Measurements from ENCODE around the gene GRB10. TPM values are rescaled to one million over a fixed set of nuclear protein-coding genes. Genes with fewer than 3 reads are reported as not detected.

GRB10 gene
- polyA plus RNA-seq, 6 donors from 2014 or later: 0.24 TPM; not detected in 5

DNA sequence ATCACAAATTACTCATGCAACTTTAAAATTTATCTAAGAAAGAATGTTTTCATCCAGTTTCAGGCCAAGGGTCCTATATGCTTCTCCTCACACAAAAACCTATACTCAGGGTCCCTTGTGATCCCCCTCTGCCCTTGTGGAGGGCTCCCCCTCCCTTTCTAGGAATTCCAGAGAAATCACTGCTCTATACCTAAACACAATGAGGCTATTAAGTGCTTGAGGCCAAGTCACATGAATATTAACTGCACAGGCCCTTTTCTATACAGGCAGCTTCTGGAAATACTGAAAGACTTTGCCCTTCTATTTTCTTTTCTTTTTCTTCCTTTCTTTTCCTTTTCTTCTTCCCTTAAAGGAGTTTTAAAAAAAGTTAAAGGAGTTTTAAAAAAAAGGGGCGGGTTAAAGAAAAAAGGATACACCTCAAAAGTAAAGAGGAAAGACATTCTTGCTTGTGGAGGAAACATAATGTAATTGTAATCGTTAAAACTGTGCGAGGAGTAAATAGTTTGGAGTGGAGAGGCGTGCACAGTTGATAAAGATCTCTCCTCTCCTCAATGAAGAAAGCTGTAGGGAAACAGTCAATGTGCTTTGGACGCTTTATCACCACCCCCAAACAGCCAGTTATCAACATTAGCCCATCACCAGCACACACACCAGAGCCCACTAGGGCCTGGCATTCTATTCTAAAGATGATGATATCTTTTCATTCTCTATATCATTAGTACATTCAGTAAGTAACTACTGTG is 16.4 kb downstream of the GRB10 start:
- Mint-ChIP-seq H3K9me3 (peaks cover 0 to 24% (median 0%) of the 10 kb centered on the region in 7 donors), H3K27ac (no peak overlapping the region), H3K4me1 (peaks cover 4 to 18% (median 9%) of the 10 kb centered on the region in 3 donors), H3K27me3 (peaks cover 0 to 6% (median 0%) of the 10 kb centered on the region in 3 donors), H3K4me3 (no peak overlapping the region), H3K36me3 (no peaks in the 10 kb centered on the region)
- DNase-seq: no peak
- ATAC-seq (ENCODE audit: low read depth in 2 of 2): no peak

DNA sequence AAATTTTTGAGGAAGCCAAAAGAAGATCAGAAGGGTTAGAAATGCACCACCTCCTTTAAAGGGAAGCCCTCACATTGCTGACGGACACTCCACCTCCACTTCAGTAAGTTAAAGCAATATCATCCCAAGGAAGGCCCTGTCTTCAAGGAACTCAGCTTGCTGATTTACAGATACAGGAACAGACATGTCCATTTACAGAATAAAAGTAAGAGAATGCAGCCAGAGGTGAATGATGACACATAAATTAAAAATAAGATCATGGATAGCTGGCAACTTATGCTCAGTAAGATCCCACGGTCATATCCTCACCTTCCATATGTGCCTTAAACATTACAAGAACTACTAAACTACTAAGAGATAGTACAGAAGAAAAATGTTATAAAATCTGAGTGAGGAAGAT is 20.4 kb downstream of the GRB10 start:
- Mint-ChIP-seq H3K9me3 (peaks cover 0 to 15% (median 0%) of the 10 kb centered on the region in 7 donors), H3K4me3 (no peak overlapping the region), H3K4me1 (peaks cover 0 to 7% (median 4%) of the 10 kb centered on the region in 3 donors), H3K27ac (peak overlapping the region in 1 of 6 donors; percentile 22), H3K36me3 (no peaks in the 10 kb centered on the region), H3K27me3 (no peaks in the 10 kb centered on the region)
- ATAC-seq (ENCODE audit: low read depth in 2 of 2): no peak
- DNase-seq: no peak

DNA sequence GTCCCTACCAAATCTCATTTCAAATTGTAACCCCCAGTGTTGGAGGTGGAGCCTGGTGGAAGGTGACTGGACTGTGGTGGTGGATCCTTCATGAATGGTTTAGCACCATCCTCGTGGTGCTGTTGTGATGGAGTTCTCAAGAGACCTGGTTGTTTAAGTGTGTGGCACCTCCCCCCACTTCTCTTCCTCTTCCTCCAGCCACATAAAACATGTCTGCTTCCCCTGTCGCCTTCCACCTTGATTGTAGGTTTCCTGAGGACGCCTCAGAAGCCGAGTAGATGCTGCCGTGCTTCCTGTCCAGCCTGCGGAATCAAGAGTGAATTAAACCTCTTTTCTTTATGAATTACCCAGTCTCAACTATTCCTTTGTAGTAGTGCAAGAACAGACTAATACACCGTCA is 21.0 kb downstream of the GRB10 start:
- Mint-ChIP-seq H3K36me3 (no peaks in the 10 kb centered on the region), H3K4me1 (peaks cover 0 to 7% (median 4%) of the 10 kb centered on the region in 3 donors), H3K27ac (peak overlapping the region in 2 of 6 donors; percentile 22 to 48), H3K27me3 (no peaks in the 10 kb centered on the region), H3K4me3 (peak overlapping the region in 1 of 8 donors; percentile 51), H3K9me3 (peaks cover 0 to 15% (median 0%) of the 10 kb centered on the region in 7 donors)
- DNase-seq (no peak), ATAC-seq (ENCODE audit: low read depth in 2 of 2) (no peak)

DNA sequence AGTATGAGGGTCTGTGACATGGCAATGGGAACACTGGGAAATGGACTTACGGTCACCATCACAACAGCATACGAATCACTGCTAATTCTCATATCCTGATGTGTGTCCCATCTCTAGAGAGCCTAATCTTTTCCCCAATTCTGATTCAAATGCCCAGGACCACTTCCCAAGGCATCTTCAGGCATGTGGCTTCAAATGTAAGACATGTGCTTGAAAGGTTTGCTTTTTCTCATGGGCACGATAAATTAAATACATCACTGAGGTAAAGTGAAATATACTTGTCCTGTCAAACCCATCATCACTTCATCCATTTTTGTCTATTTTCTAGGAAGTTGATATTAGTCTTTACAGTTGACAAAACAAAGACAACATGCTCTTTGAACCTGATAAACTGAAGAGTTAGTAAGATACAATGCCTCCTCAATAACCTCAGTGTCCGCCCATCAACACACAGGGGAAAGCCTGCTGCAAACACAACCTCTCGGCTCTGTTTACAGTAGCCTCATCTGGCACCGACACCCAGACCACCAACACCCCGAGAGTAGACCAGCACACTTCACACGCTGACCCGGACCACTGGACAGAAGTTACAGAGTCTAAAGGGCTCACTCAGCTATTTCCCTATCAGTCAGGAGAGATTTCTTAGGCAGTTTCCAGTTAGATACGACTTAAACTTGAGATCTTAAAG is 24.8 kb downstream of the GRB10 start:
- no peak overlapping the region for H3K27ac Mint-ChIP-seq

DNA sequence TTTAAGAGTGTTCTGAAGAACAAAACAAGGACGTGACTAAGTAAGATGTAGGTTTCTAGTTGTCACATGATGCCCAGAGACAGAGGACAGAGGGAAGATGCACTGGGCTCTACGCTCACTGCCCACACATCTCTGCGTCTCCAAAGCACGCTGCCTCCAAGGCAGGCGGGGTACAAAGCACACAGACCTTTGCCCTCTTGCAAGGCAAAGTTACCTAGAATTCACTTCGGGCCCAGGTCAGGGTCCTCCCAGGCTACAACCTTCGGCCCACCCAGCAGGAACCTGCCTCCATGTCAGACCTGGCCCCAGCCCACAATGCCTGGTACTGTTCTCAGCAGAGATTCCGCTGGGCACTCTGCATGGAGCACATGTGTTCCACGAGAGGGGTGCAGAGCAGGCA is 26.5 kb downstream of the GRB10 start:
- Mint-ChIP-seq H3K27ac (no peak overlapping the region), H3K4me3 (no peak overlapping the region), H3K4me1 (no peaks in the 10 kb centered on the region), H3K9me3 (peaks cover 0 to 1% (median 0%) of the 10 kb centered on the region in 7 donors), H3K27me3 (no peaks in the 10 kb centered on the region), H3K36me3 (no peaks in the 10 kb centered on the region)
- DNase-seq (no peak), ATAC-seq (ENCODE audit: low read depth in 2 of 2) (no peak)

More for the DNA sequence above, 24.8 kb downstream of the GRB10 start:
- Mint-ChIP-seq H3K36me3 (no peaks in the 10 kb centered on the region), H3K9me3 (peaks cover 0 to 4% (median 0%) of the 10 kb centered on the region in 7 donors), H3K27me3 (no peaks in the 10 kb centered on the region), H3K4me3 (no peak overlapping the region), H3K4me1 (peaks cover 0 to 7% (median 4%) of the 10 kb centered on the region in 3 donors)
- DNase-seq: no peak
- ATAC-seq (ENCODE audit: low read depth in 2 of 2): no peak

DNA sequence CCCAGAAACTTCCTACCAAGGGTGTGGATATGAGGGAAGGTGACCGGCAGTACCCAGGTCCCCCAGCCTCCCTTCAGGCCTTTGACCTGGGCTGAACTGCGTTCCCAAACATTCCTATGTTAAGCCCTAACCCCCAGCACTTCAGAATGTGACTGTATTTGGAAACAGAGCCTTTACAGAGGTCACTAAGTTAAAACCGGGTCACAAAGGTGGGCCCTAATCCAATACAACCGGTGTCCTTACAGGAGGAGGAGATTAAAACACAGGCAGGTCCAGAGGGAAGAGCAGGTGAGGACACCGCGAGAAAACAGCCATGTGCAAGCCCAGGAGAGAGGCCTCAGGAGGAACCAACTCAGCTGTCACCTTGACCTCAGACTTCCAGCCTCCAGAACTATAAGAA is 28.0 kb downstream of the GRB10 start:
- Mint-ChIP-seq H3K4me3 (no peak overlapping the region), H3K36me3 (no peaks in the 10 kb centered on the region), H3K27ac (no peak overlapping the region), H3K27me3 (no peaks in the 10 kb centered on the region), H3K9me3 (peaks cover 0 to 1% (median 0%) of the 10 kb centered on the region in 7 donors), H3K4me1 (no peaks in the 10 kb centered on the region)
- ATAC-seq (ENCODE audit: low read depth in 2 of 2): no peak
- DNase-seq: no peak

DNA sequence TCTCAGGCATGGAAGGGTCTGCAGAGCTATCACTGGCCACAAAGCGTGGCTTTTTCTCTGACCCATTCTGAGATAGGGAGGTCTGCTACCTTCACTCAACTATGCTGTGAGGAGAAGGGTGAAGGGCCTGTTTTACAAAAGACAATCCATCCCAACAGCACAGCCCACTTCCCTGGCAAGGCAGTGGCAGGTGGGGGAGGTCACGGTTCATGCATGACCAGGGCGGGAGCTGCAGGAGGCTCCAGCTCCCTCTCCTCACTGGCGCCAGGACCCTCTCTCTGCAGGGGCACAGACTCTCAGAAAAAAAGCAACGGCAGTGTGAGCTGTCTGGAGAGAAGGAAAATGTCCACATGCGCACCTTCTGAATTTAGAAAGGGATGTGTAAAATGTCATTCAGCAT is 28.5 kb downstream of the GRB10 start:
- H3K9me3 Mint-ChIP-seq: peaks cover 0 to 1% (median 0%) of the 10 kb centered on the region in 7 donors
- no peak overlapping the region for H3K4me3 Mint-ChIP-seq
- ATAC-seq (ENCODE audit: low read depth in 2 of 2) (no peak), DNase-seq (no peak)
- H3K36me3 Mint-ChIP-seq: no peaks in the 10 kb centered on the region
- H3K27ac Mint-ChIP-seq: no peak overlapping the region
- no peaks in the 10 kb centered on the region for H3K27me3 Mint-ChIP-seq
- H3K4me1 Mint-ChIP-seq: no peaks in the 10 kb centered on the region

DNA sequence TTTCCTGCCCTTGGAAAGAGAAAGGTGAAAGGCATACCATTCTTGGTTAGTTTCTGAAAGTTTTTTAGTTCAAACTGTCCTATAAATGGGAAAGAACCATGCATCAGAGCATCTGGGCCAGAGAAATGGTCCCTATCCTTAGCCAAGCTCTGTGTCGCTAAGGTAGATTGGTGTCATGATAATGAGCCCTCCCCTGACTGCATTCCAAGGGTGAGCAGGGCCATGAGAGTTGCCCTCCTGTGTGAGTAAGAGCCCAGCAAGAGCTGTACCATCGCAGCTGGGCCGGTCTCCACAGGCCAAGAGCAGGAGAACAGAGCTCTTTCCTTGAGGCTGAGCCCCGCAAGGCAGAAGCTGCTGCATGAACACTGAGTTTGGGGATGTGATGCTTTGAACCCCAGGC is 30.3 kb downstream of the GRB10 start:
- H3K4me1 Mint-ChIP-seq: no peaks in the 10 kb centered on the region
- H3K27ac Mint-ChIP-seq: peak overlapping the region in 1 of 6 donors; percentile 43
- peaks cover 0 to 1% (median 0%) of the 10 kb centered on the region in 7 donors for H3K9me3 Mint-ChIP-seq
- peaks cover 0 to 12% (median 0%) of the 10 kb centered on the region in 3 donors for H3K27me3 Mint-ChIP-seq
- no peaks in the 10 kb centered on the region for H3K36me3 Mint-ChIP-seq
- DNase-seq: no peak
- H3K4me3 Mint-ChIP-seq: no peak overlapping the region
- no peak for ATAC-seq (ENCODE audit: low read depth in 2 of 2)

DNA sequence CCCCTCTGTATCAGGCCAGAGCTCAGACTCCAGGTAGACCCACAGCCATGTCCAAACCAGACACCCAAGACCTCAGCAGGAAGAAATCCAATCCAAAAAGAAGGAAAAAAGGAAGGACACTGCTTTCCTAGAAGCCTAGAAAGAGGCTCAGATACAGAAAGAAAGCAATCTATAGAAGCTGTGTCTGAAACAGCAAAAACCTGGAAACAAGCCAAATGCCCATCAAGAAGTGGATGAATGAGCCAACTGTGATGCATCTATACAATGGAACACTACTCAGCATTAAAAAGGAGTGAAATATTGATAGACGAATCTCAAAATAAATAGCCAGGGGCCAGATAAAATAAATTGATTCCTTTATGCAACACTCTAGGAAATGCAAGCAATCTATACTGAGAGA is 31.6 kb downstream of the GRB10 start:
- Mint-ChIP-seq H3K27ac (no peak overlapping the region), H3K4me1 (no peaks in the 10 kb centered on the region), H3K4me3 (no peak overlapping the region), H3K27me3 (peaks cover 0 to 23% (median 0%) of the 10 kb centered on the region in 3 donors), H3K36me3 (no peaks in the 10 kb centered on the region), H3K9me3 (peaks cover 0 to 1% (median 0%) of the 10 kb centered on the region in 7 donors)
- ATAC-seq (ENCODE audit: low read depth in 2 of 2) (no peak), DNase-seq (no peak)

DNA sequence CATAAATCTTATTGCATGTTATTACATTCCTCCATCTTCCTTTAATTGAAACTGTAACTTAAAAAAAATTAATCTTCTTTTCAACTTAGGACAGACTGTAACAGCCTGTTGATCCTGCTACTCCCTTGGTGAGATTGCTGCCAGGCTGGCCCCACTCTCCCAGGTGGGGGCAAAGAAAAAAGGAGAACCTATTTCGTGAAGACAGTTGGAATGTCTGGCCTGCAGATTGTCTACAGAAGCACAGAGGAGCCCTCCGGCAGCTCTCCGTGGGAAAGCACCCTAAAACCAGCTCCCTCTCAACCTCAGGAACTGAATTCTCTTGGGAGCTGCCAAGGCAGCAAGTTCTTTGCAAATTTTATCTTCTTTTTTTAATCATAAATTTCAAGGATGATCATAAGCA is 32.8 kb downstream of the GRB10 start:
- ATAC-seq (ENCODE audit: low read depth in 2 of 2): no peak
- H3K27ac Mint-ChIP-seq: no peak overlapping the region
- H3K4me3 Mint-ChIP-seq: no peak overlapping the region
- H3K27me3 Mint-ChIP-seq: peaks cover 0 to 23% (median 0%) of the 10 kb centered on the region in 3 donors
- H3K9me3 Mint-ChIP-seq: peaks cover 0 to 1% (median 0%) of the 10 kb centered on the region in 7 donors
- DNase-seq: no peak
- H3K4me1 Mint-ChIP-seq: no peaks in the 10 kb centered on the region
- no peaks in the 10 kb centered on the region for H3K36me3 Mint-ChIP-seq

DNA sequence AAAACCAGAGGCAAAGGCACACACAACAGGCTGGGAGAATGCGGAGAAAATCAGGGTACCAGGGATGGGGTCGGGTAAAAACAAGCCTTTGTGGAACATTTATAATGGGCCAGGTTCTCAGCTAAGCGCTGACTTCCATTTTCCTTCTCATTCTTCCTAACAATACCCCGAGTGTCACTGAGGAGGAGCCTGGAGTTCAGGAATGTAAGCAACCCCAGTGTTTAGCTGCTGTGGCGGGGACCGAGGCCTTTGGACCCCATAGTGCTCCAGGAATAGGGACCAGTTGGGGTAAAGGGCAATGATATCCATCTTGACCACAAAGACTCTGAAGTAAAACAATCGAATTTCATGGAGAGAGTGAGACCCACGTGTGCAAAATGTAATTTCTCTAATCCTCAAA is 34.2 kb downstream of the GRB10 start:
- no peak overlapping the region for H3K4me3 Mint-ChIP-seq
- ATAC-seq (ENCODE audit: low read depth in 2 of 2) (no peak), DNase-seq (no peak)
- H3K36me3 Mint-ChIP-seq: no peaks in the 10 kb centered on the region
- no peak overlapping the region for H3K27ac Mint-ChIP-seq
- peaks cover 0 to 23% (median 0%) of the 10 kb centered on the region in 3 donors for H3K27me3 Mint-ChIP-seq
- no peaks in the 10 kb centered on the region for H3K9me3 Mint-ChIP-seq
- no peaks in the 10 kb centered on the region for H3K4me1 Mint-ChIP-seq

DNA sequence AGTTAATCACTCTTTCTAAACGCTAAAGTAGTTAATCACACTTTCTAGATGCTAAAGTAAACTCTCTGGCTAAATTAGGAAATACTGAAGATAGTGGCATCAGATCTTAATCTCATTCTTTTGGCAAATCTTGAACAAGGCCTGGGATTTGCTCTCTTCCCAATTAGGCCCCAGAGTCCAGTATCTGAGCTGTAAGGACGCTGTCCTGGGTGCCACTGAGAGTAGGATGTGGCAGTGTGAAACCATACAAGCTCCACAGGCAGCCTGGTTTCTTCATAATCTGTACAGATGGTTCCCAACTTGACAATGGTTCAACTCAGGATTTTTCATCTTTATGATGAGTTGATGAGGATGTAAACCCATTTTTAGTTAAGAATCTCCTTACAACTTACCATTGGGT is 36.9 kb downstream of the GRB10 start:
- Mint-ChIP-seq H3K27ac (no peak overlapping the region), H3K4me1 (no peaks in the 10 kb centered on the region), H3K27me3 (peaks cover 0 to 23% (median 0%) of the 10 kb centered on the region in 3 donors), H3K9me3 (no peaks in the 10 kb centered on the region), H3K4me3 (no peak overlapping the region), H3K36me3 (no peaks in the 10 kb centered on the region)
- no peak for DNase-seq
- ATAC-seq (ENCODE audit: low read depth in 2 of 2): no peak

DNA sequence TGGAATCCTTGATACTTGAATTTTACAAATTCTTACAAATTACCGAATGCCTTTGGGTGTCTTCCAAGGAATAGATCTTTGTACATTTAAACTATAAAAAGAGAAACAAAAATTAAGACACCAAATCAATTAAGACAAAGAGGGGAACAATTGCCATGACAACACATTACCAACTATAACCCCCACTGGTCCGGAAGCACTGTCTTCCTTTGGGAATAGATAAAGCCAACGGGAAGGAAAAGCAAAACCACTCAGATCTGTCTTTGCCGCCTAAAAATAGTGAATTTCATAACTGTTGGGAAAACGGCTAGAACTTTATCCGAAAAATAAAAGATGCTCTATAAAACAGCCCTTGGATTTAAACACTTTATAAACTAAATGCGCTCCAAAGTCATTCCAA is 37.4 kb downstream of the GRB10 start:
- Mint-ChIP-seq H3K36me3 (no peaks in the 10 kb centered on the region), H3K27ac (peak overlapping the region in 1 of 6 donors; percentile 32), H3K9me3 (no peaks in the 10 kb centered on the region), H3K4me3 (no peak overlapping the region), H3K4me1 (no peaks in the 10 kb centered on the region), H3K27me3 (peaks cover 0 to 23% (median 0%) of the 10 kb centered on the region in 3 donors)
- no peak for ATAC-seq (ENCODE audit: low read depth in 2 of 2)
- no peak for DNase-seq

DNA sequence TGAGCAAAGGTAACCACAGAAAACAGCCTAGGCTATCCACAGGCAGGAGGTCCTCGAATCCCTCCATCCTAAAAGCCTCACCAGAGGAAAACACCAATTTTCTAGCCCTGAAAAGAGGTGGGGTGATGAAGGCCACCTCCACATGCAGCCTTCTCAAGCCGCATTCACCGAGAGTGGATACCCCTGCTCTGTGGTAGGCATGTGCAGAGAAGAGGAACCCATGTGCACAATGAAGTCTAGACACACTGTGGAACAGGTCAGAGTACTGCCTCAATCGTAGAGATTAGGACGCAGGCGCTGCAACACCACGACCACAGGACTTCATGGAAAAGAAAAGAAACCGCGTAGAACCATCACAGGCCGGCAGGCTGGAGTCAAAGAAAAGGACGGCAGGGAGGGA is 38.8 kb downstream of the GRB10 start:
- Mint-ChIP-seq H3K9me3 (peaks cover 0 to 4% (median 0%) of the 10 kb centered on the region in 7 donors), H3K4me1 (peaks cover 7 to 11% (median 9%) of the 10 kb centered on the region in 3 donors), H3K36me3 (no peaks in the 10 kb centered on the region), H3K27me3 (peaks cover 0 to 23% (median 0%) of the 10 kb centered on the region in 3 donors), H3K4me3 (no peak overlapping the region), H3K27ac (peak overlapping the region in 1 of 6 donors; percentile 28)
- DNase-seq (no peak), ATAC-seq (ENCODE audit: low read depth in 2 of 2) (no peak)

All from naive B cell (primary cell).